GM21515 (cell line): ENCODE results near the gene MED27.
"Not testable (repeated sequence)": the region's sequence is repeated elsewhere in the genome, so short reads cannot be mapped to it uniquely, and the experiment has no call there.

Source experiments
- ATAC-seq: cut with Tn5 transposase; IDR thresholded peaks from one replicate; pipeline ENCODE4 v1.9.1; 2021; ENCODE audit not compliant: unreplicated experiment

MED27 gene

DNA sequence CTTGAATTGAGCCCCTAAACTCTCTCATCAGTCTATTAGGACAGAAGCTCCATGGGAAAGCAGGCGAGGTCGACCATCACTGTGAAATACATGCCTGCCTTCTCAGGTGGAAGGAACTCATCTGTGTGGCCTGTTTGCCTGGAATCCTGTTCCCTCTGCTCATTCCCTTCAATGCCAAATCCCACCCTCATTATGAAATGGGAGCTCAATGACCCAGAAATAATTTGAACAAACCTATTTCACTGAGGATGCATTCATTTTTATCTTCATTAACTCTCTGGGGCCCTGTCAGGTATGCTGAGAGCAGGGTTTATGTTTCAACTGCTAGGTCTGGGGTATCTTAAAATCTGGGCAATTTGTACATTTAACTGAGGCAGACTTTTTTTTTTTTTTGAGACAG is 142.2 kb downstream of the MED27 start:
- no peak for ATAC-seq

DNA sequence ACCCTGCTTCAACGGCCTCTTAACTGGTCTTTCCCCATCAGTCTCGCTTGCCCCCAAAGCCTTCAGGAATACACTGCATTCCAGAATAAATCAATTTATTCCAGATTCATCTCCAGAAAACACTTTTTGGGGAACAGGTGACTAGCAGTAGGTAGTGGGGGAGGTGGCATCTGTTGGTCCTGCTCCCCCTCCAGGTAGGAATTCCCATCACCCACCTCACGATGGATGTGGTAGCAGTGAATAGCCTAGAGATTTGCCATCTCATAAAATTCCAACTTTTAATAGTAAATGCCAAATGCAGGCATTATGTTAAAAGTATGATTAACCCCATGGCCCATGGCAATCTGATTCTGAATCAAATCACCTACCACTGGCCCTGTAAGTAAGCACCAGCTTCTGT is 142.7 kb downstream of the MED27 start:
- ATAC-seq = no peak

DNA sequence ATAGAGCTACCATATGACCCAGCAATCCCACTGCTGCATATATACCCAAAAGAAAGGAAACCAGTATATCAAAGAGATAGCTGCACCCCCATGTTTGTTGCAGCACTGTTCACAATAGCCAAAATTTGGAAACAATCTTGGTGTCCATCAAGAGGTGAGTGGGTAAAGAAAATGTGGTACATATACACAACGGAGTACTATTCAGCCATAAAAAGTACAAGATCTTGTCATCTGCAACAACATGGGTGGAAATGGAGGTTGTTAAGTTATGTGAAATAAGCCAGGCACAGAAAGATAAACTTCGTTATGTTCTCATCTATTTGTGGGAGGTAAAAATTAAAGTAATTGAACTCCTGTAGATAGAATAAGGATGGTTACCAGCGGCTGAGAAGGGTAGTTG is 145.0 kb downstream of the MED27 start:
- no peak for ATAC-seq

DNA sequence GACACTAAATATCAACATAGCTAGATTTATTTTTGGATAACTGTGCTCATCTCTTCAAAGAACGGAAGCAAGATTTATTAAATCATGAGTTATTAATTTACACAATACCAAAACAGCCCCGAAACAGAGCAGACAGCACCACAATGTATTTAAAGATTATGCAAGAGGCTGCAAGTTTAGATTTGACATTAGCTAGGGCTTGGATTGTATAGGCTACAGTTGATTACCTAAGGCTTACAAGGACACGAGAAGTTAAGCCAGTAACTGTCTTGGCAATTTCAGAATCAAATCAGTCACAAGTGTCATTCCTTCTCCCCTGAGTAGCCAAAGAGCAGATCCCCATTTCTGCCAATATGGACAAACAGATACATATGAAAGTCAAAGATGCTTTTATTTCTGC is 152.6 kb downstream of the MED27 start:
- ATAC-seq = no peak

DNA sequence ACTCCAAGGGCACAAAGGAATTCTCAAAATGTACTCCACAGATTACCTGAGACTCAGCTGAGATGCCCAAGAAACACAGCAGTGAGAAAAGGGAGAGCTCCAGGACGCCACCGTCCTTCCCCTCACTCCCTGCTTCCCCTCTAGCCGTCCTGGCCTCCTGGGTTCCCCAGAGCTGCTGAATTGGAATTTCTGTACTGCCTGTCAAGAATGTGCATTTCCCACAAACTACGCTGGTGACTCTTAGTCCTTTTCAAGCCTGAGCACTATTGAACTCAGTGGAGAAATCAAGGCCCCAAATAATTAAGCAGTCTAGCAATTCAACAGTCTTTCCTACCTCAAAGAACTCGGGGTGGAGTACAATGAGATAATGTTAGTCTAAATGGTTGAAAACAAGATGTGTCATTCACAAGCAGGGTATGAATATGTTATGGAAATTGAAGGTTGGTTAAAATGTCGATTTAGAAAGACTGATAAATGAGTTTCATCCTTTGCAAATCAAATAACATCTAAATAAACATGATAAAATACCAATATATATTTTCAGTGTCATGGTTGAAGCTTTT is 153.2 kb downstream of the MED27 start:
- ATAC-seq = no peak

DNA sequence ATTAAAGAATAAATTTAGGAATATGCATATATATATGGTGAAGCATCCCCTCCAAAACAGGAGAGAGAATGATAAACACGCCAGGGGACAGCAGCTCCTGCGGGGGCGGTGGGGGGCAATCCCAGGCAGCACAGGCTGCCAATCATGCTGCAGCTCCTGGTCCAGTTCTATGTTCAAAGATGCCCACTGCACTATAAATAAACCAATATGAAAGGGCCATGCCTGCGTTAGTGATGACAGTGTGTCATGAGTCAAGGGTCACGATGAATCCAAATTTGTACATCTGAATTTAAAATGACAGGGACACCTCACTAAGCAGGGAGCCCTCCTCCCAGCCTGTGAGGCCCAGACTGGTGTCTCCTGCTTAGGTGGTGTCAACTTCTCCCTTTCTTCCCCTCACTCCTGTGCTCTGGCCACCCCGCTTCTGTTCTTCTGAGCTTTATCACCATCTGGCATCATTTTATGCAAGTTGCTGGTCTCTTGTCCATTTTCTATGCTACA is 153.9 kb downstream of the MED27 start:
- no peak for ATAC-seq

DNA sequence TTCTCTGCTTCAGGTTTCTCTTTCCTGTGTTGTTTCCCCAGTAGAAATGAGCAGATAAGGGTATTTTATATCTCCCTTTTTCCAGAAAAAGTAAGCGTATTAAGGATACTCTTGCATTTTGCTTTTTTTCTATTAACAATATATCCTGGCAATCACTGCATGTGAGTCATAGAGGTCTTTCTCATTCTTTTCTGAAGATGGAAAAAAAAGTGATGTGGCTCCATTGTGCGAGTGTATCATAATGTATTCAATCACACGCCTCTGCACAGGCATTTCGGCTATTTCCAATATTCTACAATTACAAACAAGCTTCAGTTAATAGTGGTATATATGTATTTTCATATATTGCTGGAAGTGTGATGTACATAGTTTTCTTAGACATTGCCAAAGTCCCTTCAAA is 155.9 kb downstream of the MED27 start:
- ATAC-seq = no peak

DNA sequence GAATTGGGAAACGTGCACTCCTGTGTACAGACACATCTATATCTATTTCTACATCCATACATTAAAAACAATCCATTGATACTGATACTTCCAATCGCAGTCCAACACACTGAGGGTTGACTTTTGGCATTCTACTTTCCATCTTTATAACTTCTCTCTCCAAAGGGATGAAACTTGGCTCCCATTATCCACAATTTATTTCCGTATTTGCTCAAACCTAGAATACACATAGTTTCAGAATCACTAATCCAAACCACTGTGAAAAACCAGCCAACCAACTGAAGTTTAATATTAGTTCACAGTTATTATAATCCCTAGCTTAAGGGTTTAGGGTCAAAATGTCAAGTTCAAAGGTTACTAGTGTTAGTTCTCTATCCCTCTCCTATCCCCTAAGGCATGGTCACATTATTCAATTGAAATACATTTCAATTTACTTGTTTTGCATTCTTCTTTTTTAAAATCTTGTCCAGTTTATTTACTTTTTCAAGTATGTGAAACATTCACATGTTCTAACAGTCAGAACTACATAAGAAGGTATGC is 156.5 kb downstream of the MED27 start:
- ATAC-seq = no peak

DNA sequence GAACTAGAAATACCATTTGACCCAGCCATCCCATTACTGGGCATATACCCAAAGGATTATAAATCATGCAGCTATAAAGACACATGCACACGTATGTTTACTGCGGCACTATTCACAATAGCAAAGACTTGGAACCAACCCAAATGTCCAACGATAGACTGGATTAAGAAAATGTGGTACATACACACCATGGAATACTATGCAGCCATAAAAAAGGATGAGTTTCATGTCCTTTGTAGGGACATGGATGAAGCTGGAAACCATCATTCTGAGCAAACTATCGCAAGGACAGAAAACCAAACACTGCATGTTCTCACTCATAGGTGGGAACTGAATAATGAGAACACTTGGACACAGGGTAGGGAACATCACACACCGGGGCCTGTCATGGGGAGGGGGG is 158.0 kb downstream of the MED27 start:
- not testable (repeated sequence) for ATAC-seq

DNA sequence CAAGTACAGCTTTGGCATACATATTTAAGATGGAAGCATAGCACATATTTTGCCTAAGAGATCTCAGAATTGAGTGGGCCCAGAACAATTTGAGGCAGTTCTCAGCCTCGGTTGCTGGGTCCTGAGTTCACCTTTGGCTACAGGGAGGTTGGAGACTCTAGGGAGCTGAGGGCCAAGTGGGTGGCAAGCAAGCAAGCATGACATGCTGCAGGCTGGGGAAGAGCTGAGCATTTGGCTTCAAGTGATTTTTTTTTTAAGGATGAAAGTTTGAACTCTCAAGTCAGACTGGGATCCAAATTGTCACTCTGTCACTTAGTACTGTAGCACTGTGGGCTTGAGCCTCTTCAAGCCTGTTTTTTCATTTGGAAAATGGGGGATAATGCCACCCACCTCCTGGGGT is 160.5 kb downstream of the MED27 start:
- ATAC-seq = no peak

DNA sequence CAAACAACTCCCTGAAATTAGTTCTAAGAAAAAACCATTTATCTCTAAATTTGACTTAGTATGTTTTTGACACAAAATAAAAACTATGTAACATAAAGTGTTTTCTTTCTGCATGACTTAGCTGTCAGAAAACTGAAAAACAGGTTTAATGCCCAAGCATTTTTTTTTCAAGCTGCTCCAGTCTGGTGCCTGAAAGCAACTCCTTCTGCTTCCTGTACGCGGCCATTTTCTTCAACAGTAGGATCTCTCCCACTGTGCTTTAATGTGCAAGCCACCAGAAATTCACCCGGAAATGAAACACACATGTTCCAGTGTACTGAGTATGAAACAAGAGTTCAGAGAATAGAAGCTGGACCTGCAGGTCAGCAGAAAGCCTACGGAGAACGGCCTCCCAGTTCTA is 161.2 kb downstream of the MED27 start:
- no peak for ATAC-seq

DNA sequence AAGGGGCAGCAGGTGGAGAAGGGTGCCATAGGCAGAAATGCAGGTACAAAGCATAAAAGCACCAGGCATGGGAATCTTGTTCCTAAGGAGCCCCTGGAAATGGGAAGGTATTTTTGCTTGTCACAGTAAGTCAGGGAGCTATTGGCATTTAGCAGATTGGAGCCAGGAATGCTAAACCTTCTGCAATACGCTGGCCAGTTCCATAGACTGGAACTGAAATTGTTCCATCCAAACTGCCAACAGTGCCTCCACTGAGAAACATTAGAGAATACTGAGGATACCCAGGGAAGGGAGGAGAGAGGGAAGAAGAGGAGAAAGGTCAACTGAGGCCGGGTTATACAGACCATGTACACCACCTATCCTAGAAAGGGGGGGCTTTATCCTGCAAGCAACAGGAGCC is 162.7 kb downstream of the MED27 start:
- ATAC-seq = no peak

DNA sequence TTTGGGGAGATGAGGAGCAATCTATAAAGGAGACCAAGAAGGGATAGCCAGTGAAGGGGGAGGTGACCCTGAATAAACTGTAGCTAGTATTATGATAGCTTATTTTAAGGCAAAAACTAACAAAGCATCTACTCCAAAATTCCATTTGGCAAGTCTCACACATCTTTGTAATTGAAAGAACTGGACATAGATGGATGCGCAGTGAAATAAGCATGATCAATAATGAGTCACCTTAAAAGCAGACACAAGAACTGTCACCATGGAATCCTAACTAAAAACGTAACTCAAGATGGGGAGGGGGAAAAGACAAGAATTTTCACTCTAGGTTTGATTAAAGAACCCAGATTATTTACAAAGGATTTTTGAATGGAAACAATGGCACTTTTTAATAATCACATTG is 164.5 kb downstream of the MED27 start:
- no peak for ATAC-seq

DNA sequence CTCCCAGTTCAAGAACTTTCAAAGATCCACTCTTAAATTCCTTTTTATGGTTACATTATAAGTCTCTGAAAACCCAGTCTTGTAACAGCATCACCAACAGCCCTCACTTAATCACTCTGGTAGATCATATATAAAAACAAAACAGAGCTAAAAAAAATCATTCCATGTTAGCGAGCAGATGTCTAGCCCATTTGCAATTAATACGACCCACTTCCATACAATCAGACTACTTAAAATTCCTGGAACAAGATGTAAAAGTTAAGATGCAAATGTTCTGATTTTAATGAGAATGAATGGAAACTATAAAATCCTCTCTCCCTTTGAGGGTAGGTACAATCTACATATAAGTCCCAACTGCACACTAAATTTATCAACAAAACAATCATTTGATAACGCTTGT is 167.0 kb downstream of the MED27 start:
- ATAC-seq = no peak

DNA sequence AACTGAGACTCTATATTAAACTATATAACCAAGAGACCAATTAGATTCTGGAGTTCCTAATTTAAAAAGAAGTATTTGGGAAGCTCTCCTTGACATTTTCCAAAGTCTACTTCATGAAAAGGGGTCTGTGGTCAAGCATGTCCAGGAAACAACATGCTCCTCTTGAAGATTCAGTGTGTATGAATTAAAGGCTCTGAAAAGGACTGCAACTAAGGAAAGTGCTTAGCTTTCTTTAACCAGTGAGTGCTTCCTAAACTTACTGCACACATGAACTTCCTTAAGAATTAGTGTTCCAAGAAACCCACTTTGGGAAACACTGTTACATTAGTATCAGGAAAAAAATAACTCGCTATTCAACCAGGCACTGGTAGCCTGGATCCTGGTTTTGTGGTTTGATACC is 167.6 kb downstream of the MED27 start:
- no peak for ATAC-seq

DNA sequence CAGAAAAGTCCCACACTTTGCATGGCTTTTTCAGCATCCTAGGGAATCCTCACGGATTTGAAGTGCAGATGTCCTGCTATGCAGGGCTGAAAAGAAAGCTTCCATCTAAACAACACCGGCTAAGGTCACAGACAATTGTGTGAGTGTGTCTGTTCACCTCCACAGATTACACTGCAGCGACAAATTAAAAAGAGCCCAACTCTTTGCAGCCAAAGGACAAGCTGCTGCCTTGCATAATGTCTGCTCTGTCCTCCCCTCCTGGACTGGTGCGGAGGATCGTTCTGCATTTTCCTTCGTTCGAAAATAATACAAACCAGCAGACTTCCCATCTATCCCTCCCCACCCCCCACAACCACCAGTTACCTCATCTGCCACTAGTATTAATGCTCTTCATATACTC is 169.1 kb downstream of the MED27 start:
- ATAC-seq = no peak

DNA sequence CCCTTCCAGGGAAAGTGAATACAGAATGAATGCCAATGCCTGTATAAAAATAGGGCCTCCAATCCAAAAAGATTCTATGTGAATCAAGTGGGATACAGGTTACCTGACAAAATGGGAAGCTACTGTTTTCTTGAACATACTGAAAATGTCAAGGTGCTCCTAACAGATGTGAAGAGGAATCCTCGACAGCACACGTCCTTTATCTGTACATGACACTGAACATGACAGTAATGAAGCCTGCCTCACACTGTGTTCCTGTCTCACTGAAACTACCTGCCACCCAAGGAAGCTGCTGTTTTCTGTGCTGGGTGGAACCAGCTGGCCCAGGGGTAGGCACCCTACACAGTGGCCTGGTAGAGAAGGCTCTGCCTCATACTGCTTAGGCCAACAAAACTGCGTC is 174.5 kb downstream of the MED27 start:
- ATAC-seq = no peak

DNA sequence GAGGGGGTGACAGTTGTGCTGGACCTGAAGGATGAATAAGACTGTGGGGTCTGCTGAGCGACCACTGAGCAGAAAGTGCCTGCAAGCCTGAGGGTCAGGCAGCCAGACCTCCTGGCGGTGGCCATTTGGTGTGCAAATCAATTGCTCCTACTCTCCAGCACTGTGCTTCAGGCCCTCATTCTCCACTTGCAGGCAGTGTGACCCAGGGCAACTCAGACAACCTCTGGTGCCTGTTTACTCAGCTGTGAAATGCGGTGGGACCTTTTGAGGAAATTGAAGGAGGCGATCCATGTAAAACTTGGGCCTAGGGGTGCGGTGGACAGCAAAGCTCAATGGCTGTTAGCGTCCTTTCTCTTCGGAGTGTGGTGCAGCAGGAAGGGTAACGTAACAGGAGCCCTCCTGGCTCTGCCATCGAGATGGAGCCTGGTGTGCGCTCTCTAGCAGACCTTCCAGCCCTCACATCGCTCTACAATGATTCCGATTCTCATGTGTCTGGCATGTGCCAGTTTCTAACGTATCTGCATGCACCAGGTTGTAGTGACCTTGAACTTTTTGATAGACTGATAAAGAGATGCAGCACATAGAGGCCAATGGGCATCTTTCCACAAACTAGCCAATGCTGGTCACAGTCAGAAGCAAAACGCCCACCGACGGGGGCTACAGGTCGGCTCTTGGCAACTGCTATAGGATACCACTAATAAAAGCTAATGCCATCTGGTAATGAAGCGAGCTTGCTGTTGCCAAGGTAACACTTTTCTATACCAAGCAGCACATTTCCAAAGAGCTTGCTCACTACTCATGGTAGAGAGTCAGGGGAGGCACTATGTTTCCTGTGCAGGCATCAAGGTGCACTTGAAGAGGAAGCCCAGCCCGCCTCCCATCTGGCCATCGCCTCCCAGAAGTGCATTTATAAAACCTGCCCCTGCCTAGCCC is 180.1 kb downstream of the MED27 start:
- no peak for ATAC-seq

DNA sequence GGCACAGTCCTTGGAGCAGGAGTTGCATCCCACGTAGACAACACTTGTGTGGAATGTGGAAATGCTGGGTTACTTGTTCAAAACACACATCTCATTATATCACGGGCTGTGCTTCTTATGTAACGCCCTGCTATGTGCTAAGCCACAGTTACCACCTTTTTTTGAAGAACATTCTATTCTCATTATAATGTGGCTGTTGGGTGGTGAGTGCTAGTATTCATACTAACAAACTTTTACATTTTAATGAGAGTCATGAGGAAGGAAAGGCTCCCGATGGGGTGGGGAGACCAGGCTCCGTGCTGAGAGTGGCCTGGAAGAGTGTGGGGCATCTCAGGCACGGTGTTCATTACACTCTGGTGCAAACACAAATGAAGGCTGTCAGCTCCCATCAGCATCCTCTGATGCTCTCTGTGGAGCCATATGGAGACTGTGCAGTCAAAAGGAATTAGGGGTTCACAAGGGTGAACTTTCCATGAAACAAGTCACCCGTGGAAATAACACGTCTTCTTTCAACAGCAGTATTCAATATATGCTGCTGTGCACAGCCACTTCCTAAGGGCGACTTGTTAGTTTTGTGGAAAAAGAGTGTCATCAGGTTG is 186.7 kb downstream of the MED27 start:
- ATAC-seq = no peak

DNA sequence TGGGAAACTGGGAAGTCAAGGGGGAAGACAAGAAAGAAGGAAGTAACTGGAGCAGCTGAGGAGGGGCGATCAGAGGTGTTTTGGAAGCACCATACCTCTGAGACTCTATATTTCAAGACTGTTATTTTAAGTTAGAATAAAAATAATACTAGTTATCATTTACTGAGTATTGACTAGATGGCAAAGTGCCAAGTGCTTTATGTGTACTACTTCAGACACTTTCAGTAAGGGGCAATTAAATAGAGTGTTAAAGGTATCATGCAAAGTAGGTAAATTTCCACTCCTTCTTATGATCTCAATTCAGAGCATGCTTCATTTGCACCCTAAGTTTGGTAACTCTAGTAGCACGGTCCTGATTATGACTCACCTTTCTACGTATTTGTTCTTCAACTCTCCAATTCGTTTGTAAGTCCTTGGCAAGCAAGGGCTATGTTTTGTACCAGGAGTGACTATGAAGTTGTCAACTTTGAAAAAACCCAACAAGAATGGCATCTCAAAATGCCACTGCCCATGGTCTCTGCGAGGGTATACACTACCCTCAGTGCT is 187.4 kb downstream of the MED27 start:
- ATAC-seq = no peak

DNA sequence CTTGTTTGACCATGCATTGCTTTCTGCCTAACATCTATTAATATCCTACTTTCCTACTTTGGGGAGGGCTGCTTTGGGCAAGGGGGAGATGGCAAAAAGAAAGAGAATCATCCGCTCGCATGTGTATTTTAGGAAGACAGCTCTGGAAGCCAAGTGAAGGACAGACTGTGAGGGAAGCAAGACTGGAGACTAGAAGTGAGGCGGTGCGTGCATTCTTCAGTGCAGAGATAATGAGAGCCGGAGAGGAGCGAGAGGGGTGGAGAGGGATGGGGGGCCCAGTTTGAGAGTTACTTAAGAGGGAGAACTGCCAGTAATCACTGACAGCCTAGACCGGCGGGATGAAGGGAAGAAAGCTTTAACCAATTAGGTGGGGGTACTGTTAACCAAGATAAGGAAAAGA is 188.1 kb downstream of the MED27 start:
- ATAC-seq = no peak
